IMR-90 (cell line): ENCODE results near the gene USP24. TPM values are rescaled to one million over a fixed set of nuclear protein-coding genes. Genes with fewer than 3 reads are reported as not detected.
A peak's percentile ranks its signal among the peaks of the same experiment; 100 is the strongest.

Experiments used
- ATAC-seq: fragments of 200-7000 bp; cut with Tn5 transposase; 2 replicates; pipeline ENCODE4 v1.9.1; 2020; ENCODE audit warnings: low read depth, mild to moderate bottlenecking, moderate library complexity
- BruUV-seq: library from RNA; stranded (reverse); fragments of 400-500 nt; replicated peaks from 2 replicates; lab custom pipeline; 2021; lab: Mats Ljungman, UMichigan
- CTCF ChIA-PET: fragments of 300-600 bp; formaldehyde crosslinking; extraction: SDS; loops from one replicate; lab custom pipeline; 2021; ENCODE audit warnings: antibody characterized with exemption; lab: Yijun Ruan, JAX
- POLR2A ChIA-PET: fragments of 300-600 bp; sonication (Branson Sonifier 250); formaldehyde crosslinking; loops from one replicate; lab custom pipeline; 2022; ENCODE audit warnings: antibody characterized with exemption; ENCODE audit not compliant: unreplicated experiment; lab: Charles Lee
- DNase-seq: peaks from one replicate; pipeline ENCODE4 v3.0.0; 2013
- H2AFZ ChIP-seq: replicated peaks from 2 replicates; pipeline ENCODE3; 2013; ENCODE audit warnings: low read length, mild to moderate bottlenecking; ENCODE audit not compliant: poor library complexity
- H2AK5ac ChIP-seq: 2 replicates; pipeline ENCODE4 v1.6.1; 2013; ENCODE audit warnings: low read depth, low read length, inconsistent platforms
- H2AK9ac ChIP-seq: replicated peaks from 2 replicates; pipeline ENCODE3; 2013; ENCODE audit warnings: mild to moderate bottlenecking, low read depth, low read length, moderate library complexity; ENCODE audit not compliant: poor library complexity
- H2BK120ac ChIP-seq: 2 replicates; pipeline ENCODE4 v1.6.1; 2013; ENCODE audit warnings: low read depth, low read length, inconsistent platforms
- H2BK15ac ChIP-seq: 3 replicates; pipeline ENCODE4 v1.6.1; 2013; ENCODE audit warnings: low read depth, low read length, inconsistent platforms
- H2BK20ac ChIP-seq: 2 replicates; pipeline ENCODE4 v1.6.1; 2013; ENCODE audit warnings: low read depth, mild to moderate bottlenecking, inconsistent platforms, low read length, moderate library complexity
- H2BK5ac ChIP-seq: 2 replicates; pipeline ENCODE4 v1.6.1; 2013; ENCODE audit warnings: mild to moderate bottlenecking, low read depth, low read length, inconsistent platforms; ENCODE audit not compliant: poor library complexity, severe bottlenecking
- H3K14ac ChIP-seq: replicated peaks from 2 replicates; pipeline ENCODE4 v1.6.1; 2013; ENCODE audit warnings: low read depth, low read length, inconsistent platforms
- H3K18ac ChIP-seq: 2 replicates; pipeline ENCODE4 v1.6.1; 2013; ENCODE audit warnings: low read depth, low read length, control low read depth
- H3K23ac ChIP-seq: 2 replicates; pipeline ENCODE4 v1.6.1; 2013; ENCODE audit warnings: low read depth, low read length, inconsistent platforms
- H3K27ac ChIP-seq: 2 replicates; pipeline ENCODE4 v1.5.1; 2013; ENCODE audit warnings: mild to moderate bottlenecking, control low read depth, low read length; ENCODE audit not compliant: insufficient read depth
- H3K27me3 ChIP-seq: 2 replicates; pipeline ENCODE4 v1.6.1; 2013; ENCODE audit warnings: low read length; ENCODE audit not compliant: control insufficient read depth, insufficient read depth
- H3K36me3 ChIP-seq: 2 replicates; pipeline ENCODE4 v1.6.1; 2013; ENCODE audit warnings: low read length, mixed read lengths; ENCODE audit not compliant: control insufficient read depth, insufficient read depth
- H3K4ac ChIP-seq: 2 replicates; pipeline ENCODE4 v1.6.1; 2013; ENCODE audit warnings: low read depth, low read length, inconsistent platforms
- H3K4me1 ChIP-seq: 2 replicates; pipeline ENCODE4 v1.6.1; 2013; ENCODE audit warnings: low read length, mixed read lengths; ENCODE audit not compliant: control insufficient read depth, insufficient read depth
- H3K4me2 ChIP-seq: 2 replicates; pipeline ENCODE4 v1.6.1; 2013; ENCODE audit warnings: low read depth, mild to moderate bottlenecking, control low read depth, low read length, moderate library complexity
- H3K4me3 ChIP-seq: 2 replicates; pipeline ENCODE4 v1.5.1; 2013; ENCODE audit warnings: low read depth, mild to moderate bottlenecking, control low read depth, low read length, moderate library complexity; ENCODE audit not compliant: insufficient read depth
- H3K56ac ChIP-seq: 2 replicates; pipeline ENCODE4 v1.6.1; 2013; ENCODE audit warnings: low read length, inconsistent platforms; ENCODE audit not compliant: insufficient read depth; ENCODE audit errors: extremely low read depth
- H3K79me1 ChIP-seq, 2 experiments: 2 replicates each; pipeline ENCODE4 v1.6.1; 2013; ENCODE audit warnings: low read length in 2 of 2, inconsistent platforms in 1 of 2, low read depth in 1 of 2
- H3K9ac ChIP-seq: 2 replicates; pipeline ENCODE4 v1.6.1; 2013; ENCODE audit warnings: low read depth, low read length, control low read depth
- H3K9me1 ChIP-seq: 2 replicates; pipeline ENCODE4 v1.6.1; 2013; ENCODE audit warnings: low read length, inconsistent platforms; ENCODE audit not compliant: insufficient read depth
- H3K9me3 ChIP-seq: 2 replicates; pipeline ENCODE4 v1.6.1; 2013; ENCODE audit warnings: low read length; ENCODE audit not compliant: control insufficient read depth, insufficient read depth
- H4K20me1 ChIP-seq: 2 replicates; pipeline ENCODE4 v1.6.1; 2013; ENCODE audit warnings: low read length, inconsistent platforms; ENCODE audit not compliant: insufficient read depth
- H4K5ac ChIP-seq: 2 replicates; pipeline ENCODE4 v1.6.1; 2013; ENCODE audit warnings: mild to moderate bottlenecking, low read depth, low read length, control low read depth
- H4K8ac ChIP-seq, 2 experiments: 2 replicates each; pipeline ENCODE4 v1.6.1; 2013; ENCODE audit warnings: low read depth in 2 of 2, low read length in 2 of 2, control low read depth in 1 of 2, inconsistent platforms in 1 of 2
- H4K91ac ChIP-seq: 2 replicates; pipeline ENCODE4 v1.6.1; 2013; ENCODE audit warnings: low read depth, low read length, inconsistent platforms; ENCODE audit not compliant: insufficient read depth
- CEBPB ChIP-seq: IDR thresholded peaks from 2 replicates; pipeline ENCODE4 v1.6.1; 2012; ENCODE audit warnings: low read depth, low read length, improper control_type of control experiment
- MAFK ChIP-seq: IDR thresholded peaks from 2 replicates; pipeline ENCODE4 v1.6.1; 2012; ENCODE audit warnings: low read depth, low read length, improper control_type of control experiment
- WGBS, 2 experiments: methylation state at CpG; one replicate each; pipeline versions ENCODE4 v1.1.5 to v1.1.7; 2013; ENCODE audit warnings: missing lambda C conversion rate in 2 of 2; ENCODE audit not compliant: insufficient read length in 1 of 2; ENCODE audit errors: extremely low coverage in 2 of 2; 5-methylcytosine and 5-hydroxymethylcytosine counted together
- dilution Hi-C: fragments of 300-500 bp; cut with HindIII; formaldehyde crosslinking; loops from one replicate; pipeline ENCODE4 v1.14.3; 2018; ENCODE audit warnings: low sequenced_read_pairs; ENCODE audit not compliant: unreplicated experiment
- in situ Hi-C: fragments of 300-500 bp; cut with MboI; formaldehyde crosslinking; loops from 3 replicates; pipeline ENCODE4 v1.14.3; 2019; ENCODE audit warnings: low sequenced_read_pairs, inconsistent platforms, mixed read lengths
- intact Hi-C: fragments of 100-400 bp; cut with micrococcal nuclease; formaldehyde crosslinking; loops from 2 replicates; pipeline ENCODE4 v1.10.0; 2022
- polyA plus RNA-seq, 3 experiments: library from polyadenylated mRNA; depleted of rRNA; stranded (reverse); fragments of >200 nt; gene quantifications; 2 replicates each; pipeline ENCODE4 v1.2.3, GENCODE V29; 2012; ENCODE audit warnings: low replicate concordance in 1 of 3
- total RNA-seq: library from RNA; depleted of rRNA; stranded (reverse); fragments of >200 nt; gene quantifications from 2 replicates; pipeline ENCODE4 v1.2.3, GENCODE V29; 2012

USP24 gene
- total and polyA plus RNA-seq, 2 of the 4 experiments (the other 2 are of a cell fraction), result 8.4 to 36.7 TPM

- H3K79me1 ChIP-seq, result no peaks in the 10 kb centered on the region
- POLR2A ChIA-PET, result no interaction called here
- H3K9me1 ChIP-seq, result peaks cover 25% of the 10 kb centered on the region
- no peak overlapping the region for H3K14ac ChIP-seq
- no peak overlapping the region for H4K5ac ChIP-seq
- H4K91ac ChIP-seq, result no peak overlapping the region
- peaks cover 18% of the 10 kb centered on the region for H4K20me1 ChIP-seq
- no peak overlapping the region for H3K4ac ChIP-seq
- peaks cover 6% of the 10 kb centered on the region for H3K4me1 ChIP-seq
- TF ChIP-seq CEBPB, result peak; percentile 81
- TF ChIP-seq MAFK, result no peak
- no peaks in the 10 kb centered on the region for H3K9me3 ChIP-seq
- no peak overlapping the region for H3K23ac ChIP-seq
- H3K9ac ChIP-seq, result no peak overlapping the region
- in situ Hi-C loops, result no loop called here
- DNase-seq, result peak; percentile 61
- no peak overlapping the region for H2BK20ac ChIP-seq
- no peak overlapping the region for H3K4me3 ChIP-seq
- H3K36me3 ChIP-seq, result peaks cover 22% of the 10 kb centered on the region
- H3K27me3 ChIP-seq, result peaks cover 11% of the 10 kb centered on the region
- CTCF ChIA-PET, result no interaction called here
- H3K18ac ChIP-seq, result no peak overlapping the region
- H3K56ac ChIP-seq, result no peak overlapping the region
- H3K4me2 ChIP-seq, result no peak overlapping the region
- intact Hi-C loops, result no loop called here
- ATAC-seq, result peak; percentile 82
- no peak overlapping the region for H2AK5ac ChIP-seq
- H2AFZ ChIP-seq, result no peak overlapping the region
- H2BK5ac ChIP-seq, result no peak overlapping the region
- no CpG with 5 or more reads among the region's 2 CpGs for WGBS, 2 experiments
- no peak overlapping the region for H2BK120ac ChIP-seq
- dilution Hi-C loops, result no loop called here
- no peak overlapping the region for H4K8ac ChIP-seq
- H2AK9ac ChIP-seq, result no peak overlapping the region
- no TSS peak for BruUV-seq
- no peak overlapping the region for H3K27ac ChIP-seq
- H2BK15ac ChIP-seq, result no peak overlapping the region
Observed at GRCh38 chr1:55064861-55065263, 150.3 kb downstream of the USP24 start.
